Muscle of back (tissue), 11 donors: Measurements from ENCODE around the gene PIK3R1. TPM values are rescaled to one million over a fixed set of nuclear protein-coding genes. Genes with fewer than 3 reads are reported as not detected.
"Not testable (repeated sequence)": the region's sequence is repeated elsewhere in the genome, so short reads cannot be mapped to it uniquely, and the experiment has no call there.

Source experiments
- DNase-seq, 3 donors: peaks; one replicate each; pipeline versions ENCODE4 v3.0.0 to v3.0.0-alpha.2; 2013
- polyA plus RNA-seq, 10 donors: library from polyadenylated mRNA; unstranded; fragments of 120-200 nt; gene quantifications; one replicate each; pipeline ENCODE4 v1.2.1, GENCODE V29; 2013; ENCODE audit not compliant: insufficient read length in 10 of 10

The PIK3R1 gene
- polyA plus RNA-seq, 10 donors = 48.5 to 75.7 (median 62.7) TPM

DNA sequence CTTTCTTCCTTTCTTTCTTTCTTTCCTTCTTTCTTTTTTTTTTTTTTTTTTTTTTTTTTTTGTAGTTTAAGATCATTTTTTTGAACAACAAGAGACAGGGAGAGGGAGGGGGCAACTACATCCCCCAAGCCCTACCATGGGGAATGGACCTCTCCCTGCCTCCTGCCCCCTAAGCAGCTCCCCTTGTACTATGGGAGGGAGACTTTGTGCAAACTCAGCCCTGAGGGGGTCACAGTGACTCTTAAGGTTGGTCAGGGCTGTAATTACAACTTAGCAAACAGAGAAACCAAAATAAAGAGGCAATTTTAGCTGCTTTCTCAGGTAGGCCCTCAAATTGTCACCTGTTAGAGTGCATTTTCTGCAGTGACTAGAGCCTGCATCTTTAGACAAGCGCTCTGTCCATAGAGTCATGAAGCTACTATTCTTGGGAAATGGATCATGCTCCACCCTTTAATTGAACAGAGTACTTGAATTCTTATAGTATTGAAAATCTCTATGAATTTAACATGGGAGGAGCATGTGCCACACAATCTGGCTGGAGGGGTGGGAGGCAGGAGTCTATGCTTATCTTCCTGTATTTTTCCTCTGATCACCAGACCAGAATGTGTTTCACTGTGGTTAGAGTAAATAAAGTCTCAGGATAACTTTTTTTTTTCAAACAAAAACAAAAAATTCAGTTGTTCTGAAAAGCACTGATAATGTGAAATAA lies 24.3 kb upstream of the PIK3R1 start:
- DNase-seq = no peak

DNA sequence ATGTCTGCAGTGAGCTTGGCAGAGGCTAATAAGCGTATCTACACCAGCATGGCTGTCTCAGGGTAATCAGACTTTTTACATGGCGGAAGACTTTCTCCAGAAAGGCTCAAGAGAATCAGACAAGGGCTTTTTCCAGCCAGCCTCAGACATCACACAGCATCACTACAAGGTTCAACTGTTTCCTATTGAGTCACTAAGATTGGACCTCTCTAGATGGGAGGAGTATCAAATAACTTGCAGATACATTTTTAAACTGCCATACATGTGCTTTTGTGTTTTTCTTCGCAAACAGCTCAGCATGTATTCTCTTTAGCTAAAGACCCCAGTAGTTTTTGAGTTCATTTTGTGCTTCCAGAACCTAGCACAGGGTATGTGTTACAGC lies 22.9 kb upstream of the PIK3R1 start:
- no peak for DNase-seq

- no peak for DNase-seq
Measured at GRCh38 chr5:68193481-68194036, 22.0 kb upstream of the PIK3R1 start.

- no peak for DNase-seq
Measured at GRCh38 chr5:68194386-68194785, 21.2 kb upstream of the PIK3R1 start.

- no peak for DNase-seq
Measured at GRCh38 chr5:68195137-68195536, 20.4 kb upstream of the PIK3R1 start.

- peak in 2 of 3 donors; percentile 24 to 43 for DNase-seq
Measured at GRCh38 chr5:68196876-68197275, 18.7 kb upstream of the PIK3R1 start.

GRCh38 chr5:68200288-68200687 lies 15.3 kb upstream of the PIK3R1 start:
- DNase-seq = no peak

DNA sequence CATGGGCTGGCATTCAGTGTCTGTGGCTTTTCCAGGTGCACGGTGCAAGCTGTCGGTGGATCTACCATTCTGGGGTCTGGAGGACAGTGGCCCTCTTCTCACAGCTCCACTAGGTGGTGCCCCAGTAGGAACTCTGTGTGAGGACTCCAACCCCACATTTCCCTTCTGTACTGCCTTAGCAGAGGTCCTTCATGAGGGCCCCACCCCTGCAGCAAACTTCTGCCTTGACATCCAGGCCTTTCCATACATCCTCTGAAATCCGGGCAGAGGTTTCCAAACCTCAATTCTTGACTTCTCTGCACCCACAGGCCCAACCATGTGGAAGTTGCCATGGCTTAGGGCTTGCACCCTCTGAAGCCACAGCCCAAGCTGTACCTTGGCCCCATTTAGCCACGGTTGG lies 4.9 kb upstream of the PIK3R1 start:
- DNase-seq = not testable (repeated sequence)

DNA sequence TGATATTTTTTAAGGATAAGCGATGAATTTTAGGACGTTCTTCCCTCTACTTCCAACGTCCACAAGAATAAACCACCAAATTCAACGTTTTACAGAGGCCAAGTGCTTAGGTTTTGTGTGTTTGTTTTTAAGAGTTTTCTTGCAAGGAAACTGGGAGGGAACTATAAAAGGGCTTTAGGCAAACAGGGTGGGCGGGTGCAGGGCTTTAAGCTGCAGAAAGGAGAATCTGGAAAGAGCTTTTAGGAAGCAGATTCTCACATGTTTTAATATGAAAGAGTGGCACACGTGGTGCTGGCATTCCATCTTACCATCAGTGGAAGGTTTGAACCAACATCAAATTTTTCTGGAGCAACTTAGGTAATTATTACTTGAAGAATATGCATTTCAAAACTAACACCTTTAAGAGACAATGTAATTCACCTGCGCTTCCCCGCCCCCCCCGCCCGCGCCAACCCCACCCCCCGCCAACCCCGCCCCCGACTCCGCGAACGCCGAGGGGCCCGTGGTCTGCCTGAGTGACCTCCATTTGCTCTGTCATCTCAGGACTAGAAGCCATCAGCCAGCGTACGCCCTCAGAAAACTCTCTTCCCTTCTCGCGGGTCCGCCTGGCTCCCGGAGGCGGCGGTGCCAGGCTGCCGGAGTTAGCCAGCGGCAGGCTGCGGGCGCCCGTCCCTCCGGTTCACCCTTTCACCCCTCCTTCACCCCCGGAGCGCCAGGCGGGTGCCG lies 911 bp upstream of the PIK3R1 start:
- peak; percentile 11 to 69 (median 43) for DNase-seq

DNA sequence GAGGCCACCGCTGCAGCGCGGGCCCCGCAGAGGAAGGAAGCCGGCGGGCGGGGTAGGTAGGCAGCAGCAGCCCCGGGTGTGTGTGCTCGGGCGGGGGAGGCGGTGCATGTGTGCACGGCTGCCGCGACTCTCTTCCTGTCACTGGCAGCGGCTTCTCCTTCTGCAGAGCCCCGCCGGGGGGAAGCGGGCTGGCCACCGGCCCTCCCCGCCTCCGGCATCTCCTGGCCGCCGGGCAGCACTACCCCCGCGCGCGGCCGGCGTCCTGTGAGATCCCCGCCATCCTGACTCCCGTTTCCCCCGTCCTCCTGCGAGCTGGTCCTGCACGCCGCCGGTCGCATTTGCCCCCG lies 315 bp downstream of the PIK3R1 start:
- no peak for DNase-seq

GRCh38 chr5:68216245-68217046 lies 890 bp downstream of the PIK3R1 start:
- DNase-seq = peak; percentile 32 to 84 (median 48)

DNA sequence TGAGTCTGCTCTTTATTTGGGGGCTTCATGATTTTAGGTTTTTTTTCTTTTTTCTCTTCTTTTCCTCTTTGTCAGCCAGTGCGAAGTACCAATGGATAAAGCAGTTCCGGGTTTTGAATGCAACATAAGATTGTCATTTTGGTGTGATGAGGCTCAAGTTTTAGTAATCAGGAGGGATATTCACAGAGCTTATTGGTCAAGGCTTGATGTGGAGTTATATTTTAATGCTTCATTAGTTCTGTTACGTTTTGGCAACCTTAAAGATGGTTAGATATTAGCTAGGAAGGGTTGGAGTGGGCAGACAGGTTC lies 1.4 kb downstream of the PIK3R1 start:
- DNase-seq = peak in 2 of 3 donors; percentile 17 to 28

DNA sequence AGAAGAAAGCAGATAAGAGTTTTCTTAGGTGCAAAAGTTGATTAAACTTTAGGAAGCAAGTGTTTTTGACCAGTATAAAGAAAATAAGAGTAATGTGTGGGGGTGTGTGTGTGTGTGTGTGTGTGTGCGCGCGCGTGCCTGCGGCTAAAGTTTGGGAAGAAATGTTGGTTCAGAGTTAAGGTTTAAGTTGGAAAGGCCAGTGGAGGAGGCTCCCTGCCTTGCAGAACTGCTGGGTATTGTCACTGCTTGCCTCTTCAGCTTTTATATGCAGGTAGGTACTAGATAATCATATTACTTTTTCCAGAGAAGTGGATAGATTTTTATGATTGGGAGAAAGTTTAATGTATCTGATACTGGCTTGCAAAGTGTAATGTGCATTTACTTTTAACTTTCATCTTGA lies 2.0 kb downstream of the PIK3R1 start:
- DNase-seq = peak in 1 of 3 donors; percentile 66

DNA sequence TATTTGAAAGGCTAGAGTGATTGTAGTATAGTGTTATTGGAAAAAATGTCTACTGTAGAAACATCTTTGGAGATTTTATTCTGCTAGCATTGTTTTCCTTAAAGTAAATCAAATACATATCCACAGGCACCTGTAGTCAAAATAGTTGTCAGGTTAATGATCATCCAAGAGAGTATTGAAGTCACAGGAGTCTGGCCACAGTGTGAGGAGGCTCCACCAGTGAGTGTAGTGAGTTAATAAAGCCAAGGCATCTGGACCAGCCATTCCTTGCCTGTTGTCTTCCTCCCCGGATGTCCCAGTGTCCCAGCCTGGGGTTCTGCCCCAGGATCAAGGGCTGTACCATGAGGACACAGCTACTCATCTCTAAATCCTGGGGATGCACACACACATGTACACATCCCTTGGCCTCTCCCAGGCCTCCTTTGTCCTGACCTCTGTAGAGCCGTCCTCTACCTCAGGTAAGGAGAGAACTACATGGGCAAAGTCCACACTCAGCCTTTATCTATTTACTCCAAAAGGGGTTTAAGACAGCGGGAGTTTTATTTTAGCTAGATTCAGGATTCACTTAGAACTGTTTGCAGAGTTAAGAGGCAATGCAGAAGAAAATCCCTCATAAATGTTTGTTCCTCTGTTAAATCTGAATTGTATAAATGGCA lies 3.7 kb downstream of the PIK3R1 start:
- DNase-seq = no peak

- no peak for DNase-seq
Measured at GRCh38 chr5:68220260-68220659, 4.7 kb downstream of the PIK3R1 start.

DNA sequence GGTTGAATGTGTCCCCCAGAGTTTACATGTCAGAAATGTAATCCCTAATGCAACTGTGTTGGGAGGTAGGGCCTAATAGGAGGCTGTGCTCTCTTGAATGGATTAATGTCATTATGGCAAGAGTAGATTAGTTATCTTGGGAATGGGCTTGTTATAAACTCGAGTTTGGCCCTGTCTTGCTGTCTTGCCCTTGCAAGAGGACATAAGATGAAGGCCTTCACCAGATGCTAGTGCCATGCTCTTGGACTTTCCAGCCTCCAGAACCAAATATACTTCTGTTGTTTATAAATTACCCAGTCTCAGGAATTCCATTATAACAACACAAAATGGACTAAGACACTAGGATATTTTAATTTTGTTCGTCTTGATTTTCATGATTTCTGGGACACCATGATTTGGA lies 5.4 kb downstream of the PIK3R1 start:
- no peak for DNase-seq

DNA sequence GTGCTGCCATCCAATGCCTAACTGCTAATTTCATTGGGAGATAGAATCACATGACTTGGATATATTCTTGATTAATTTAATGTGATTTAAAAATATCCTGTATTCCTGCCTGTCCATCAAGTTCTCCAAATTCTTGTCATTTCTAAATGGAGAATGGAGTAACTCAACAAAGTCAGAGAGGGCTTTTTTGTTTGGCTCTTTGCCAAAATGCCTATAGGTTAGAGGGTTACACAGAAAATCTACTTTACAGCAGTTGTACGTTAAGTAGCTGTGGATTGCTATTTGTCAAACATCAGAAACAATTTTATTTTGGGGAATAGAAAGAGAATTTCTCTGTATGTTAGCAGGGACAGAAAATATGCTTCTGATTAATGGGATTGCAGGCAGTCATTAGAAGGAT lies 5.9 kb downstream of the PIK3R1 start:
- no peak for DNase-seq

- no peak for DNase-seq
Measured at GRCh38 chr5:68222310-68222709, 6.8 kb downstream of the PIK3R1 start.

GRCh38 chr5:68222824-68223354 lies 7.3 kb downstream of the PIK3R1 start:
- no peak for DNase-seq

GRCh38 chr5:68223904-68224303 lies 8.3 kb downstream of the PIK3R1 start:
- DNase-seq = no peak

- DNase-seq = peak in 1 of 3 donors; percentile 31
Measured at GRCh38 chr5:68224509-68225187, 9.1 kb downstream of the PIK3R1 start.
